ENCODE data around the gene PCBP3.

DNA sequence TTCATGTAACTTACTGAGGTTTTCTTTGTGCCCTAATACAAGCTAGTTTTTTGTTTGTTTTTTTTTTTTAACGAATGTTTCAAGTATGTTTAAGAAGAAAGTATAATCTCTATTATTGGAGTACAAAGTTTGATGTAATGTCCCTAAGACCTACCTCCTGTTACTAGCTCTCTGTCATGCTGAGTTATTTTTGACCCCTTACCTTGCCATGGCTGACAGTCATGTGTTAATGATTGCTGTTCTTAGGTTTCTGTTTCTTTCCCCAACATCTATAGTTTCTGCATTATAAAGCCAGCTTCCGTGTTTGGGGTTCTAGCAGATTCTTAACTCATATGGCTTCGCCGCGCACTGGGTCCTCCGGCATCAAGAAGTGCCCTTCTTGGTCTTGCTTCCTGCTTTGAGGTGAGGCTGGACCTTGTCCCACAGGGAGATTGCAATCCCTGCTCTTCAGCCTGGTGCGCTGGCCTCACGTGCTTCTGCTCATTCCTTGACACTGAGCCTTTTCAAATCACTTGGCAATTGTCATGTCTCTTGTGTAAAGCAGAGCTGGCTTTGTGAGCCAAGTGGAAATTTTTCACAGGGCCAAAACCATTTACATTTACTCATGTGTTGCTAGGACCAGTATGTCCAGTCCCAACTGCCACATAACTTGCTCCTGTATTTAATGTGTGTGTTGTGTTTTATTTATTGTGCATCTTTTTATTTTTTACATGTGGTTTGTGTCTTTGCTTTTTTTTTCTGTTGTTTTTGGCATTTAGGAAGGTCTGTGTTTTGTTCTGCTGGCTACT lies 203.0 kb downstream of the PCBP3 start:
- TF ChIP-seq EZH2 (IDR thresholded peaks at IDR 0.05; ENCODE audit: borderline replicate concordance, low read depth, low read length, severe bottlenecking): no peak
- no peak for TF ChIP-seq CTCF (IDR thresholded peaks at IDR 0.05; ENCODE audit: borderline replicate concordance, extremely low read depth, low read length, poor library complexity, severe bottlenecking)
